ENCODE results near the gene SLC12A9.
"Not testable (repeated sequence)": the region's sequence is repeated elsewhere in the genome, so short reads cannot be mapped to it uniquely, and the experiment has no call there.

The SLC12A9 gene

GRCh38 chr7:100825215-100825671, 27.3 kb upstream of the SLC12A9 start:
- DNase-seq, result no peak
- in situ Hi-C loops (cut with MboI; ENCODE audit: low pct_unique_long_range_greater_than_20kb, low sequenced_read_pairs), result no loop called here

GRCh38 chr7:100825751-100826513, 26.6 kb upstream of the SLC12A9 start:
- in situ Hi-C loops (cut with MboI; ENCODE audit: low pct_unique_long_range_greater_than_20kb, low sequenced_read_pairs), result no loop called here
- DNase-seq, result peak; percentile 35

DNA sequence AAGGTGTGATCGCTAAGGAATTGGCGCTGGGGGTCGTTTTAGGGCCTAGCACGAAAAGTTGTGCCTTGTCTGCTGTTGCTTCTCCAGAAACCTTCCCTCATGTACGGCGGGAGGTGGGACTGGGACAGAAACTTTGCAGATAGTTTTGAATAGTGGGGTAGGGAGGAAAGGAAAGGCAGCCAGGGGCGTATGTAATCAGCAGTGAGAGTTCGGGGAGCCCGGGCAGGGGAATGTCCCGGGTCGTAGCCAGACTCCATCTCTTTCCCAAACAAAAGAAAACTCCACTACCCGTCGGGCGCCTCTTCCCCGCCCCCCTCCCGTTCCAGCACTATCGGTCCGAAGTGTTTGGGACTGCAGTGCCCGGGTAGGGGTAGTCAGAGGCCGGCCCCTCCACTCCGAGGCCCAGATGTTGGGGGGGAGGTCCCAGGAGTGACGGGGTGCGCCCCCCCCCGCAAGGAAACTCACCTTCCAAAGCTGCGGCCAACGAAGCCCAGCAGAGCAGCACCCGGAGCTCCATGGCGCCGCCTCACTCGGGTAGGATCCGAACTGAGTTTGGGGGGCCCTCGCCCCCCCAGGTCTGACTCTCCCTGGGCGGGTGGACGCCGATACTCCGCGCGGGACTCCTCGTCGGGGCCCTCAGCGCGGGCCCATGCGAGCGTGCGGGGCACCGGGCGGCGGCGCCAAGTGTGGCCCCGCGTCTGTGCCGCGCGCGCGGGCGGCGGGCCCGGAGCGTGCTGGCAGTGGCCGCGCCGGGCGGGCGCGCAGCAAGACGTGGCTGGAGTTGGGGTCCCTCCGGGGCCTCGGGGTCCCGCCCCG, 25.8 kb upstream of the SLC12A9 start:
- DNase-seq, result peak; percentile 26
- in situ Hi-C loops (cut with MboI; ENCODE audit: low pct_unique_long_range_greater_than_20kb, low sequenced_read_pairs), result no loop called here

DNA sequence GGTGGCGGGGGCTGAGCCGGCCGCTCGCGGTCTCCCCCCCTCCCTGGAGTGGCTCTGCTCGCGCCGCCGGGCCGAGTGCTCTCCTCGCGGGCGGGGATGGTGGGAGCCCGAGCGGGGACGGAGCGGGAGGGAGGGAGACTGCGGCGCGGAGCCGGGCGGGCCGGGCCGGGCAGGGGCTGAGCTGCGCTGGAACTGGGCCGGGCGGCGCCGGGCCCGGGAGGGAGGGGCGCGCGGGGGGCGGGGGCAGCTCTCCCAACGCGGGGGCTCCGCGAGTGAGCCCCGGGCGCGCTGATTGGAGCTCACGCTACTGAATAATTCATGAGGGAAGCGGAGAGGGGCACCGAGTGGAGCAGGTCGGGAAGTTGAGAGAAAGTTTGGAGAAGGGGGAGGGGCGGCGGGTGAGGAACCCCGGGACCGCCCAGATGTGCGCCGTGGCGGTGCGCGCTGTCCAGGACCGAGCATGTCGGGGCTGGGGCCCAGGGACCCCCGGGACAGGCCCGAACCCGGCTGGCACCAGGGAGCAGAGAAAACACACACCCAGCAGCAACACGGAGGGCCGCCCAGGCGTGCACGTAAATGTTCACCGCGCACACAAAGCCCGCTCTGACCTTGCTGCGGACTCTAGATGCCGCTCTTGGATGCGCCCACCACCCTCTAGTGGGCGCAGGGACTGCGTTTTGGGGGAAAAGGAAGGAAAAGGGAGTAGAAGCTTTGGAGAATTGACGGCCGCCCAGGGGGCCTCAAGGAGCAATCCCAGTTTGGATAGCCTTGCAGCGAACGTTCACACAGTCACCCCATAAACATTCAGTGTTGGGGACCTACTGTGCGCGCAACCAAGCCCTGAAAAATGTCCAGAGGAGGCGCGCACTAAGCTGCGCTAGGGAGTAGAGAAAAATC, 24.9 kb upstream of the SLC12A9 start, which contains the start of gene EPHB4:
TSS of gene EPHB4 (minus strand) at position 194 of the 897 bp plus-strand sequence. CDS start 493 bp downstream, outside the sequence.
- in situ Hi-C loops (cut with MboI; ENCODE audit: low pct_unique_long_range_greater_than_20kb, low sequenced_read_pairs), result no loop called here

GRCh38 chr7:100829150-100829716, 23.3 kb upstream of the SLC12A9 start:
- in situ Hi-C loops (cut with MboI; ENCODE audit: low pct_unique_long_range_greater_than_20kb, low sequenced_read_pairs), result no loop called here
- DNase-seq, result no peak

More for the DNA sequence above, 24.9 kb upstream of the SLC12A9 start, which contains the start of gene EPHB4:
- peak; percentile 92 for DNase-seq

- no peak for DNase-seq
- in situ Hi-C loops (cut with MboI; ENCODE audit: low pct_unique_long_range_greater_than_20kb, low sequenced_read_pairs), result no loop called here
These were observed 22.1 kb upstream of the SLC12A9 start for GRCh38 chr7:100830396-100830795.

DNA sequence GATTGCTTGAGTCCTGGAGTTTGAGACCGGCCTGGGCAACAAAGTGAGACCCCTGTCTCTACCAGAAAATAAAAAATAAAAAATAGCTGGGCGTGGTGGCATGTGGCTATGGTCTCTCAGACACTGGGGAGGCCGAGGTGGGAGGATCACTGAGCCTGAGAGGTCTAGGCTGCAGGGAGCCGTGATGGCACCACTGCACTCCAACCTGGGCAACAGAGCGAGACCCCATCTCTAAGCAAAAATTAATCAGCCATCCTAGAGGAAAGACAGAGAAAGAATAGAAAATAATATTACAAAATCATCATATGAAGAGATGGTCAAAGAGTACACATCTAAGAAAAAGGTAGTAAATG, 20.3 kb upstream of the SLC12A9 start:
- in situ Hi-C loops (cut with MboI; ENCODE audit: low pct_unique_long_range_greater_than_20kb, low sequenced_read_pairs), result no loop called here

GRCh38 chr7:100835903-100836811, 16.4 kb upstream of the SLC12A9 start:
- peak; percentile 33 for DNase-seq
- in situ Hi-C loops (cut with MboI; ENCODE audit: low pct_unique_long_range_greater_than_20kb, low sequenced_read_pairs), result no loop called here

More for the DNA sequence above, 20.3 kb upstream of the SLC12A9 start:
- DNase-seq, result no peak

DNA sequence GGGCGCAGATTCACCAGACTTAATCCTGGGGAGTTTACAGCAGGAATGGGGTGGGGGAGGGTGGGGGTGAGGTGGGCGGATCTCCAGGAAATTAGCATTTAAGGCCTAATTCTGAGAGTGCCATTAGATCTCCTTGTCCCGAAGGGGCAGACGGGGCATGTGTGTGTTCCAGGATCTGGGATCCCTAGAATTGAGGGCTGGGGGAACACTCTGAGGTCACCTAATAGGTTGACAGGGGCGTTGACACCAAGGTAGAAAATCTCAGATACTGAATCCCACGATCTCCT, 15.8 kb upstream of the SLC12A9 start:
- DNase-seq, result no peak
- in situ Hi-C loops (cut with MboI; ENCODE audit: low pct_unique_long_range_greater_than_20kb, low sequenced_read_pairs), result no loop called here

GRCh38 chr7:100837099-100837836, 15.2 kb upstream of the SLC12A9 start:
- in situ Hi-C loops (cut with MboI; ENCODE audit: low pct_unique_long_range_greater_than_20kb, low sequenced_read_pairs), result no loop called here
- DNase-seq, result no peak

GRCh38 chr7:100839361-100839760, 13.2 kb upstream of the SLC12A9 start:
- in situ Hi-C loops (cut with MboI; ENCODE audit: low pct_unique_long_range_greater_than_20kb, low sequenced_read_pairs), result no loop called here
- DNase-seq, result no peak

GRCh38 chr7:100840470-100841100, 11.9 kb upstream of the SLC12A9 start:
- DNase-seq, result no peak
- in situ Hi-C loops (cut with MboI; ENCODE audit: low pct_unique_long_range_greater_than_20kb, low sequenced_read_pairs), result no loop called here

- DNase-seq, result no peak
- in situ Hi-C loops (cut with MboI; ENCODE audit: low pct_unique_long_range_greater_than_20kb, low sequenced_read_pairs), result no loop called here
These were observed 5.2 kb upstream of the SLC12A9 start for GRCh38 chr7:100847360-100847759.

DNA sequence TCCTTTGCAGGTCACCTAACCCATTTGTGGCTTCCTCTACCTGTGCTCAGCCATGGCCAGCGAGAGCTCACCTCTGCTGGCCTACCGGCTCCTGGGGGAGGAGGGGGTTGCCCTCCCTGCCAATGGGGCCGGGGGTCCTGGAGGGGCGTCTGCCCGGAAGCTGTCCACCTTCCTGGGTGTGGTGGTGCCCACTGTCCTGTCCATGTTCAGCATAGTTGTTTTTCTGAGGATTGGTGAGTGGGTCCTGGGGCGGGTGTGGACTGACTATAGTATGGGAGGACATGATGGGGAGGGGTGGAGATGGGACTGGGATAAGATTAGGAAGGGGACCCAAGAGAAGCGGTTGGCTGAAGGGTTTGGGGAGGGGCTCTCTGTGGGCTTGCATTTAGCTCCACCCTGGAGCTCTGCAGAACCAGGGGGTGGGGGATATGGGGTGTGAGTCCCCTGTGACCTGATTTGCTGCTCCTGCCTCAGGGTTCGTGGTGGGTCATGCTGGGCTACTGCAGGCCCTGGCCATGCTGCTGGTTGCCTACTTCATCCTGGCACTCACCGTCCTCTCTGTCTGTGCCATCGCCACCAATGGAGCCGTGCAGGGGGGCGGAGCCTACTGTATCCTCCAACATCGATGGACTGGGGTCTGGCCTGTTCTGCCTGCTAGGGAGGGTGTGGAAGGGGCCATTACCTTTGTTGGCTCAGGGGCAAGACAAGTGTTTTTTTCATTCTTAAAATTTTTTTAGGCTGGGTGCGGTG, 1.8 kb downstream of the SLC12A9 start:
- no peak for DNase-seq
- in situ Hi-C loops (cut with MboI; ENCODE audit: low pct_unique_long_range_greater_than_20kb, low sequenced_read_pairs), result no loop called here

GRCh38 chr7:100854899-100855298, 2.4 kb downstream of the SLC12A9 start:
- DNase-seq; in situ Hi-C loops (cut with MboI; ENCODE audit: low pct_unique_long_range_greater_than_20kb, low sequenced_read_pairs): not testable (repeated sequence)

- in situ Hi-C loops (cut with MboI; ENCODE audit: low pct_unique_long_range_greater_than_20kb, low sequenced_read_pairs), result no loop called here
- DNase-seq, result no peak
These were observed 3.0 kb downstream of the SLC12A9 start for GRCh38 chr7:100855515-100855914.

Data from KBM-7 (cell line).